CD1c-positive myeloid dendritic cell (primary cell): ENCODE data around the gene SLC9A1.

ENCODE experiments used
- DNase-seq: peaks from one replicate; pipeline ENCODE4 v3.0.0-alpha.2; 2016; ENCODE audit errors: extremely low spot score

The SLC9A1 gene

DNA sequence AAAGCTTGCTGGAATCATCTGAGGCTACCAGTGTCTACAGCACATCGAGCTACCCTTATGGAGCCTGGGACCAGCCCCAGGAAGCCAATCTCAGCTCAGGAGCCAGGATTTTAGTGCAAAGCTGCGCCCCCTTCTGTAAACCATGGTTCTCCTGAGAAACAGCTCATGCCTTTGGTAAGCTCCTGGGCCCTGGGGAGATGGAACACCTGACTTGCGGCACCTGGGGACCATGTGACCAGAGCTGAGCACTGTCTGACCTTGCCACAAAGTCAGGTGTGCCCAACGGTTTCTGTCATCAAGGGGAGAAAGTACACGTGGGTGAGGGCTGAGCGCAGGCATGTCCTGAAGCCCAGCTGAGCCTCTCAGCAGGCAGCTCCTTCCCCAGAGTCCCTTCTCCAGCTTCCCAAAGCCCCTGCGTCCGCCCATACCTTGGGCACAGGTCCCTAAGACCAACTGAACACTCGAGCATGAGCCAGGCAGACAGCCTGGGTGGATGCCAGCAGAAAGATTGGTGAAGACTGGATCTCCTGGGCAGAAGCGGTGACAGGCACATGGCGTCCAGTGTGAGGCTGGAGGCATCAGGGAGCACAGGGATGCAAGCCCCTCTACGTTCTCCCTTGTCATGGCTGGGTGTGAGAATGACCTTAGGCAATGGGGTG is 84.4 kb downstream of the SLC9A1 start:
- no peak for DNase-seq

DNA sequence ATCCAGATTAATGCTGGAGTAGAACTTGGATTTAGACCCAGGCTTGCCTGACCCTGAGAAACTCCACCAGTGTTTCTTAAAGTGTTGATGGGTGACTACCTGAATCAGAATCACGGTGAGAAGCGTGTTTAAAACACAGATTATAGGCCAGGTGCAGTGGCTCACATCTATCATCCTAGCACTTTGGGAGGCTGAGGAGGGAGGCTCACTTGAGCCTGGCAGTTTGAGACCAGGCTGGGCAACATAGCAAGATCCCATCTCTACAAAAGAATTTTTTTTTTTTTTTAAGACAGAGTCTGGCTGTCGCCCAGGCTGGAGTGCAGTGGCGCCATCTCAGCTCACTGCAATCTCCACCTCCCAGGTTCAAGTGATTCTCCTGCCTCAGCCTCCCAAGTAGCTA is 86.0 kb downstream of the SLC9A1 start:
- no peak for DNase-seq

DNA sequence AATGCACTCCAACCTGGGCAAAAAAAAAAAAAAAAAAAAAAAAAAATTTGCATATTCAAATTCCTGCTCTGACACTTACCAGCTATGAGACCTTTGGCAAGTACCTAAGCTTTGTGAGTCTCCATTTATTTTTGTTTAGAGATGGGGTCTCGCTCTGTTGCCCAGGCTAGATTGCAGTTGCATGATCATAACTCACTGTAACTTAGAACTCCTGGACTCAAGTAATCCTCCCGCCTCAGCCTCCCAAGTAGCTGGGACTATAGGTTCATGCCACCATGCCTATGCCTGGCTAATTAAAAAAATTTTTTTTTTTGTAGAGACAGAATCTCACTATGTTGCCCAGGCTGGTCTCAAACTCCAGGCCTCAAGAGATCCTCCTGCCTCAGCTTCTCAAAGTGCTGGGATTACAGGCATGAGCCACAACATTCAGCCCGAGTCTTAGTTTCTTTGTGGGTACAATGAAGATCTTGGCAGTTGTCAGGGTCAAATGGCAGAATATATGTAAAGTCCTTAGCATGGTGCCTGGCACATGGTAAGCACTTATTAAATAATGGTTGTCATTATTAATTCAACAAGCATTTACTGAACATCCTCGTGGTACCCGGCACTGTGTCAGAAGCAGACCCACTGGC is 88.8 kb downstream of the SLC9A1 start:
- DNase-seq, result no peak

DNA sequence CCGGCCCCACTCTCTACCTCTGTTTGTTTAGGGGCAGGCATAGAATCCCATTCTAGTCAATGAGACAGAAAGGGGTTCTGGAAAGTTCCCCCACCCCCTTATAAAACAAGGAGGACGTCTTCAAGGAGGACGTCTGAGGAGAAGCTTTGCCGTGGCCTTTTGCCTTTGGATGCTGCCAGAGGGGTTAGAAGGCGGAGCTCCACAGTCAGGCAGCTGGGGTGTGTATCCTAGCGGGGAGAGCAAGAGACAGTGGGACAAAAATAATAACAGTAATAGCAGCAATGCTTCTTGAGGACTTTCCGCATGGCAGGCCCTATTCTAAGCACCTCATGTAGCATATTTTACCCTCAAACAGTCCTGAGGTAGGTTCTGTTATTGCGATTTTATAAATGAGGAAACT is 94.0 kb downstream of the SLC9A1 start:
- DNase-seq, result no peak

DNA sequence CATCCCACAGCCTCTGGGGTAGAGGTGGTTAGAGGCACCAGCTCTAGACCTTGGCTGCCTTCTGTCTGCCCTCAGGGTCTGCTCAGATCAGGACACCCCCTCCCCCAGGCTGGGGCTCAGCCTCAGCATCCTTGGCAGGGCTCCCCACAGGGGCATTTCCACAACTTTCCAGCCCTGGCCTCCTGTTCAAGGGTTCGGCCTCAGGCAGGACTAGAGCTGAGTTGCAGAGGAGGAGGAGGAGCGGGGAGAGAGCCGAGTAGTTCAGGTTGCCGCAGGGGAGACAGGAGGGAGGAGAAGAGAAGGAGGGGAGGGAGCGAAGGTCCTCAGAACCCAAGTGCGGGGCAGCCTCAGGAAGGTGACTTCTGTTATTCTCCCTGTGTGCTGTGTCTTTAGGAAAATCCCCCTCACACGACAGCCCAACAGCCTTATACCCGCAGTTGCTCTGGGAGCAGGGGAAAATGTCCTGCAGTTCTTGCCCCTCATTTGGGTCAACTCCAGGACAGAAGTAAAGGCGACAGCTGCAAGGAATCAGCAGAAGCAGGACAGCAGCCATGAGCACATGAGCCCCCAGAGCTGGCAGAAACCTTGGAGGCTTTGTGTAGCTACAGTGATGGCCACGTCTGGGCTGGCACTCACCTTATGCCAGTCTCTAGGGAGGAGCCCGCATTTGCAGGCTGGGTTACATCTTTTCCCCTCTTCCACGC is 95.8 kb downstream of the SLC9A1 start:
- no peak for DNase-seq

DNA sequence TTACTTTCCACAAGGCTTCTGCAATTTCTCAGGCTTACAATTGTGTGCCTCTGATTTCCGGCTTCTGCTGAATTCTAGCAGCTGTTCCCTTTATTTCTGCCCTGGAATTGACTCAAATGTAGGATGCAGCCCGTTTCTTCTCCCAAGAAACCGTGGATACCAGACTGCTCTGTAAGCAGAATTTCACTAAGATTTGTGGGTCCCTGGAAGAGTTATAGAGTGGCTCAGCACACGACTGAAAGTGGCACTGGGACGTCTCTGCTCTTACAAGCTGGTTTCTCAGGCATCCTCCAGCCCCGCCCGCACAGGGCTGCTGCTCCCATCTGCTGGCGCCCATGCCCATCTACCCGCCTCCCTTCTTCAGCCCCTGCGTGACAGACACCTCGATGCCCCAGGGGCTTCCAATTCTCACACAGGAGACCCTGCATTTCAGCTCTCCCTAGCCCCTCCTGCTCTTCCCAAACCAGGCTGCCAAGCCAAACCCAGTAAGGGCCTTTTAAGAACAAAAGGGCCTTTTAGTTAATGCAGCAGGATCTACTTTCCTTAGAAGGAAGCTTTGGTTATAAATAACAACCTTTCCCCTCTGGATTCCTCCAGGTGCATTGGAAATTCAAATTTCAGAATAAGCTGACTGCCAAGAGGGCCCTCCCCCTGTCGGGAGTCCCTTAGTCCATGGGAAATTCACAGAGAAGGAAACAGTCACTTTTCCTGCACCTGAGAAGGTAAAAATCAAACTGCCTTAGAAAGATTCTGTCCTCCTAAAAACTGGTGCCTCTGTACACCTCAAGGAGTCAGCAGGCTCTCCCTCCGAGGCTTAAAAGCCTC is 96.9 kb downstream of the SLC9A1 start:
- DNase-seq, result no peak

DNA sequence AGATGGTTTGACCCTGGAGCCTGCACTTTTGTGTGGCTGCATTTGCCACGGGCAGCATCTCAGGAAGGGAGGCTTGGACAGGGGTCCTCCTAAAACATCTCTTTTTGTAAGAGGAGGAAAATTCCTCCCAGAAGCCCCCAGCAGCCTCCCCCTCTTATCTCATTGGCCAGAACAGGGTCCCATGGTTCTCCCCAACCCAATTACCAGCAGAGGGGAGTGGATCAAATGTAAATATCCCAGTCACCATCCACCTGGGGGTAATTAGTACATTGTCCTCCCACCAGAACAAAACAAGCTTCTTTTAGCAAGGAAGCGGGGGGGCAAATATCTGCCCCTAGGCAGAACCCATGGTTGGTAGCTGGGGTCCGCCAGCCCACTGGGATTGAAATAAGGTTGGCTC is 97.5 kb downstream of the SLC9A1 start:
- no peak for DNase-seq

DNA sequence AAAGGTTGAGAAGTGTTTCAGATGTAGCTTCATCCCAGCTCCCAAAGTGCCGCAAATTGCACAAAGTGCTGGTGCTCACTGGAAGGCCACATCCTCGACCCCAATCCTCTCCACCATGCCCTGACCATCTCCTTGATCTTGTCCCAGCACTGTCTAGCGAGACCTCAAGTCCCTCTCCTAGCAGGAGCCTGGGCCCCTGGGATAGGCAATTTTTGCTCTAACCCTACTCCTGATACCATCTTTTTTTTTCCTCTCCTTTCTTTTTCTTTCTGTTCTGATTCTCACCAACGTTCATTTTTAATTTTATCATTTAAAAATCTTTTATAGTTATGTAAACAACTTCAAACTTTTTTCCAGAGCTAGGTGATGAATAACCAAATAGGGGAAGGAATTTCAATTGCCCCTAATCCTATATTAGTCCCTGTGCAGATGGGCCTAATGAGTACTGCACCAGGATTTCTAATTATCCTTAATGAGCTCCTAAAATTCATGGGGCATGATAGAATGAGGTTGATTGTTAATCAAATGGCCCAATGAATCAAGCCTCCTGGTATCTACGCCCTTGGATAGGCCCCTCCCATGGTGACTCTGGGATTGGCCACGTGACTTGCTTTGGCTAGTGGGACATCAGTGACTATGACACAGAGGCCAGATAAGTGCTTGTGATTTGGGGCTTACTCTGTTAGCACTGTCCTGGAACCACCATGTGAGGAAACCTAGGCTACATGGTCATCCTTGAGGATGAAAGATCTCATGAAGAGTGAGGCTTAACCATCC is 100.8 kb downstream of the SLC9A1 start:
- no peak for DNase-seq

DNA sequence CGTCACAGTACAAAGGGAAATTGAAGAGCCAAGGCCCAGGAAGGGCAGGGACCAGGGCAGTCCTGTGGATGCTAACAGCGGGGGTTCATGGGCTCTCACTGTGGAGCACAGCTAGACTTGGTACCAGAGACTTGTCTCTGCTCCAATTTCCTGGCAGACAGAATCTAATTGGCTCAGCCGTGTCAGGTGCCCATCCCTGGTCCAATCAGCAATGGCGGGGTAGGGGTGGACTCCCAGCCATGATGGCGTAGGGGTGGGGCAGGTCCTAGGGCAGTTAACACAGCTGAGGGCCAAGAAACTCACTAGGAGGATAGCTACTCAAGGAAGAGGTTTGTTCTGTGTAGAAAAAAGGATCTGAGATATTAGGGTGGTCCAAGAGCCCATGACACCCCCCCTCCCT is 102.4 kb downstream of the SLC9A1 start:
- DNase-seq, result no peak

DNA sequence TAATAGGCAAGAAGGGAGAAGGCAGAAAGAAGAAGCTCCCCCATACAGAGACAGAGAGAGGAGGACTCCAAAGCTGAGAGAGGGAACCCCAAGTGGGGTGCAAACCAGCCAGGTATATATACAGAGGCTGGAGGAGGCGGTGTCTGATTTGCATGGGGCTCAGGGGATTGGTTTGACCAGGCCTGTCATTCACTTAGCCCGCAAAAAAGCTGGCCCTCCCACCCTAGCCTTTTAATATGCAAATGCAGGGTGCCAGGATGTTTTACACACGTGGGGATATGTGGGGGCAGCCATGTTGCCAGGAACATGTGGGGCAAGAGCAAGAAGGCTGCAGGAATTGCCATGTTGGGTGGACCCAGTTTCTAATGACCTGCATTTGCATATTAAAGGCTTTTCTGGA is 105.3 kb downstream of the SLC9A1 start:
- DNase-seq, result no peak

DNA sequence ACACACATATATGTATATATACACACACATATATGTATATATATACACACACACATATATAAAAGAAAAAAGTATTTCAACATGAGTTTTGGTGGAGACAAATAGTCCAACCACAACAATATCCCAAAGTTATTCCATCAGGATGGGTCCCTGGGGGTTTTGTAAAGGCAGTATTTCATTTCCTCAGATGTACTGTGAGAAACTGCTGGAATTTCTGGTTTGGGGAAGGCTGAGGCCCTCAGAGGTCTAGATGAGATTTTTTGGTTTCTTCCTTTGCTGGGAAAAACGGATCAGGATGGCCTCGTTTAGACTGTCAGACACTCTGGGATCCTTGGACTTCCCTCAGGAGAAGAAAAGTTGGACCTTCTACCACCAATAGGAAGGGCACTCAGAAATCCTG is 105.8 kb downstream of the SLC9A1 start:
- DNase-seq, result no peak
